ENCODE results near the gene PPFIA3. TPM values are rescaled to one million over a fixed set of nuclear protein-coding genes. Genes with fewer than 3 reads are reported as not detected.

PPFIA3 gene
- total and polyA plus RNA-seq, 2 donors (not counting 1 experiment from before 2014, with no cell fraction given) = 2.1 to 3.4 TPM

DNA sequence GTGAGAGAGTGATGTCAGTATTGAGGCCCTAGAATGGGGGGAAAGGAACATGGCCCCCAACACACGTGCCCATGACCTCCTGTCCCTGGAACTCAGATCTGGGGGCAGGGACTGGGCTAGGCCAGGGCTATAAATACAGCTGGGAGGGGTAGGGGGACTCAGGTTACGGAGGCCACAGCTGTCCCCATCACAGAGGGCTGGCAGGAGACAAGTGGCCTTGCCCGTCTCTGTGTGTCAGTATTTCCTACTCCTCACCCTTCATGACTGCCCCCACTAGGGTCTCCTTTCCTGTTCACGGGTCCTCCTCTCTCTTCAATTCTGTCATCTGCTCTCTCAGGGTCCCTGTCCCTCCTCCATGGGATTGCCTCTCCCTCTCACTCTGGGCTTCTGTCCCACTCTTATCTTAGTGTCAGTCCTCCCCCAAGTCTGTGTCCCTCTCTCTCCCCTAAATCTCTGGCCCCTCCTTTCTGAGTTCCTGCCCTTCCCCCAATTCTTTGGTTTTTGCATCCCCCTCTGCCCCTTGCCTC is 36.5 kb downstream of the PPFIA3 start:
- ATAC-seq (ENCODE audit: low read depth) = no peak

More for the DNA sequence above, 36.5 kb downstream of the PPFIA3 start:
- Histone ChIP-seq H3K36me3 (replicated peaks in 1 of 2; ENCODE audit: control extremely low read depth in 1 of 2, control insufficient read depth in 1 of 2, extremely low read depth in 1 of 2, insufficient read depth in 2 of 2, low read length in 1 of 2) (no peaks in the 10 kb centered on the region), H2AFZ (ENCODE audit: insufficient read depth, low read depth, low read length, poor library complexity, severe bottlenecking) (no peak overlapping the region), H4K20me1 (ENCODE audit: control insufficient read depth, insufficient read depth, low read length, poor library complexity, severe bottlenecking) (no peaks in the 10 kb centered on the region), H3K9ac (ENCODE audit: low read length) (no peak overlapping the region), H3K9me3 (ENCODE audit: control extremely low read depth in 1 of 3, control insufficient read depth in 2 of 3, insufficient read depth in 1 of 3, low read length in 2 of 3) (peaks cover 0 to 38% (median 7%) of the 10 kb centered on the region in 3 donors), H3K4me1 (ENCODE audit: control insufficient read depth in 2 of 2, insufficient read depth in 2 of 2, low read length in 2 of 2) (peaks cover 21 to 27% of the 10 kb centered on the region in 2 donors), H3K79me2 (ENCODE audit: control insufficient read depth, insufficient read depth, low read length) (no peaks in the 10 kb centered on the region), H3K27me3 (replicated peaks in 1 of 4; ENCODE audit: control extremely low read depth in 1 of 4, control insufficient read depth in 3 of 4, insufficient read depth in 4 of 4, low read length in 3 of 4) (peaks cover 0 to 63% (median 17%) of the 10 kb centered on the region in 4 experiments), H3K4me2 (replicated peaks; ENCODE audit: low read depth, low read length, poor library complexity, severe bottlenecking) (no peak overlapping the region), H3K27ac (ENCODE audit: low read length in 2 of 2) (no peak overlapping the region), H3K4me3 (ENCODE audit: control extremely low read depth in 1 of 5, extremely low read depth in 1 of 5, insufficient read depth in 1 of 5, low read depth in 2 of 5, low read length in 4 of 5) (no peak overlapping the region)
- no peak for TF ChIP-seq EZH2 (IDR thresholded peaks at IDR 0.05; ENCODE audit: borderline replicate concordance, insufficient read depth, low read depth, low read length, poor library complexity, severe bottlenecking)
- TF ChIP-seq, protein P1, sequence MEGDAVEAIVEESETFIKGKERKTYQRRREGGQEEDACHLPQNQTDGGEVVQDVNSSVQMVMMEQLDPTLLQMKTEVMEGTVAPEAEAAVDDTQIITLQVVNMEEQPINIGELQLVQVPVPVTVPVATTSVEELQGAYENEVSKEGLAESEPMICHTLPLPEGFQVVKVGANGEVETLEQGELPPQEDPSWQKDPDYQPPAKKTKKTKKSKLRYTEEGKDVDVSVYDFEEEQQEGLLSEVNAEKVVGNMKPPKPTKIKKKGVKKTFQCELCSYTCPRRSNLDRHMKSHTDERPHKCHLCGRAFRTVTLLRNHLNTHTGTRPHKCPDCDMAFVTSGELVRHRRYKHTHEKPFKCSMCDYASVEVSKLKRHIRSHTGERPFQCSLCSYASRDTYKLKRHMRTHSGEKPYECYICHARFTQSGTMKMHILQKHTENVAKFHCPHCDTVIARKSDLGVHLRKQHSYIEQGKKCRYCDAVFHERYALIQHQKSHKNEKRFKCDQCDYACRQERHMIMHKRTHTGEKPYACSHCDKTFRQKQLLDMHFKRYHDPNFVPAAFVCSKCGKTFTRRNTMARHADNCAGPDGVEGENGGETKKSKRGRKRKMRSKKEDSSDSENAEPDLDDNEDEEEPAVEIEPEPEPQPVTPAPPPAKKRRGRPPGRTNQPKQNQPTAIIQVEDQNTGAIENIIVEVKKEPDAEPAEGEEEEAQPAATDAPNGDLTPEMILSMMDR (IDR thresholded peaks at IDR 0.05) = no peak
- POLR2A ChIA-PET = no interaction called here
- intact Hi-C loops (cut with micrococcal nuclease) = no loop called here
- Mint-ChIP-seq H3K4me1 (peaks cover 23% of the 10 kb centered on the region), H3K9me3 (ENCODE audit: insufficient read depth) (peaks cover 2% of the 10 kb centered on the region), H3K27me3 (peaks cover 55% of the 10 kb centered on the region), H3K27ac (no peak overlapping the region), H3K4me3 (no peak overlapping the region)
- 54% methylated on average over 3 of the region's 4 CpGs for WGBS (ENCODE audit: insufficient coverage)
- CTCF ChIA-PET = interaction anchor here (0.6 to 1.7 kb wide), 3 partner anchors 44 to 60 kb away, joined by 3 to 6 read pairs (median 3); no protein-coding TSS in a partner anchor
- no peak for DNase-seq
